ENCODE measurements around the gene TRIM58.

TRIM58 gene

GRCh38 chr1:247883346-247883745, 26.4 kb downstream of the TRIM58 start:
- H3K4me3 ChIP-seq (ENCODE audit: low read depth, low read length), result no peak overlapping the region

- no peak overlapping the region for H3K4me3 ChIP-seq (ENCODE audit: low read depth, low read length)
Observed at GRCh38 chr1:247884797-247885413, 27.9 kb downstream of the TRIM58 start.

GRCh38 chr1:247895163-247895637, 38.2 kb downstream of the TRIM58 start, which contains the start of gene OR2W3:
Gene OR2W3 (plus strand): TSS chr1:247895587. CDS start chr1:247895587, 0 bp downstream.
- H3K4me3 ChIP-seq (ENCODE audit: low read depth, low read length), result no peak within 1 kb of the TSS

- H3K4me3 ChIP-seq (ENCODE audit: low read depth, low read length), result no peak overlapping the region
Observed at GRCh38 chr1:247895976-247896375, 39.0 kb downstream of the TRIM58 start.

- no peak overlapping the region for H3K4me3 ChIP-seq (ENCODE audit: low read depth, low read length)
Observed at GRCh38 chr1:247904122-247904521, 47.1 kb downstream of the TRIM58 start.

GRCh38 chr1:247905181-247905580, 48.2 kb downstream of the TRIM58 start:
- no peak overlapping the region for H3K4me3 ChIP-seq (ENCODE audit: low read depth, low read length)

- H3K4me3 ChIP-seq (ENCODE audit: low read depth, low read length), result no peak overlapping the region
Observed at GRCh38 chr1:247905910-247906503, 49.0 kb downstream of the TRIM58 start.

- H3K4me3 ChIP-seq (ENCODE audit: low read depth, low read length), result no peak overlapping the region
Observed at GRCh38 chr1:247906504-247907047, 49.6 kb downstream of the TRIM58 start.

- H3K4me3 ChIP-seq (ENCODE audit: low read depth, low read length), result no peak overlapping the region
Observed at GRCh38 chr1:247908766-247909165, 51.8 kb downstream of the TRIM58 start.

- H3K4me3 ChIP-seq (ENCODE audit: low read depth, low read length), result no peak overlapping the region
Observed at GRCh38 chr1:247913786-247914185, 56.8 kb downstream of the TRIM58 start.

GRCh38 chr1:247914941-247915662, 58.1 kb downstream of the TRIM58 start:
- H3K4me3 ChIP-seq (ENCODE audit: low read depth, low read length), result no peak overlapping the region

- no peak within 1 kb of the TSS for H3K4me3 ChIP-seq (ENCODE audit: low read depth, low read length)
Observed at GRCh38 chr1:247919952-247920351, 63.0 kb downstream of the TRIM58 start, which contains the start of gene OR2T8. Gene OR2T8 (plus strand): TSS chr1:247920252. CDS start chr1:247921018, 766 bp downstream.

GRCh38 chr1:247923941-247924340, 67.0 kb downstream of the TRIM58 start:
- H3K4me3 ChIP-seq (ENCODE audit: low read depth, low read length), result no peak overlapping the region

GRCh38 chr1:247924868-247925267, 67.9 kb downstream of the TRIM58 start, which contains the start of gene OR2AJ1:
Gene OR2AJ1 (plus strand): TSS chr1:247924889. CDS start chr1:247933769, 8,880 bp downstream.
- H3K4me3 ChIP-seq (ENCODE audit: low read depth, low read length), result no peak within 1 kb of the TSS
